HG02588 (cell line): ENCODE data around the gene SLC45A3.

Experiments used
- ATAC-seq: cut with Tn5 transposase; IDR thresholded peaks from one replicate; pipeline ENCODE4 v1.9.1; 2021; ENCODE audit warnings: mild to moderate bottlenecking, moderate library complexity; ENCODE audit not compliant: unreplicated experiment

SLC45A3 gene

DNA sequence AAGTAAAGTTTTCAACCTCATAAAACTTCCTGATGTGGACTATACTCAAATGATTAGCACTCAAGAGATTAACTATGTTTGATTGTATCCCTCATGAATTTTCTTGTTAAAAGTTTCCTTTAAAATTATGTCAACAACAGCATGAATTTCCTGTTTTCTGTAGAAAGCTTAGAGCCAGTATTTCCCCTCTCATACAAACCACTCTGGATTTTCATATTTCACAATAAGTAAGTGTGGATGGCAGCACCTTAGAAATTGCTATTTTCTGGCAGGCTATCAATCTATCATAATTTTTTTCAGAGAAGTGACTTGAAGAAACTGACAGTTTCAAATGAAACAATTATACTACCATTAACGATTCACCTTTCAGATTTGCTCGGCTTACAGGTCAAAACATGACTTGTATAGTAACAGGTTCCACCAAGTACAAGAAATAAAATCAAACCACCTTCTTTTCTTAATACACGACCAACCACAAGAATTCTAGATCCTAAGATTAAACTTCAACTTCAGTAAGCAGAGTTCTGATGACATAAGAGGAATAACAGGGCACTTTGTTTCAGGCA lies 69.3 kb downstream of the SLC45A3 start:
- no peak for ATAC-seq

DNA sequence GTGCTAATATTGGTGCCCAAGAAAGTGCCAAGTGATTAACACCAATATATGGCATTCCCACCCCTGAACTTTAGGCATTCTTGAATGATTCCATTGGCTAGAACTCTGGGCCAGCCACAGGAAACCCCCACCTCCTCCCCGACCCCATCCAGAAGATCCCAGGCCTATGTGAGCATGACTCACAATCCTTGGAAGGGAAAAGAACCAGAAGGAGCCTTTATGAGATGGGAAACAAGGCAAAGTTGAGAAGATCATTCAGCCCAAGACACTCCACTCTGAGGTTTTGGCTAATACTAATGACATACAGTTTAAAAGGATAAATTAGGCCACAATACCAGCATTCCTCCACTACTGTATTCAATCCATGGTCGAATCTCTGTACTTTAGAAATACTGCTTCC lies 70.3 kb downstream of the SLC45A3 start:
- no peak for ATAC-seq
